GM10266 (cell line): ENCODE measurements around the gene ADAMTSL4.

ENCODE experiments used
- DNase-seq: peaks from one replicate; pipeline ENCODE4 v3.0.0; 2012; ENCODE audit errors: extremely low spot score
- TF ChIP-seq, protein P1 (sequence below): IDR thresholded peaks from 2 replicates; pipeline ENCODE4 v1.5.1; 2012; ENCODE audit warnings: mild to moderate bottlenecking, low read depth; ENCODE audit not compliant: control insufficient read depth, insufficient read depth; ENCODE audit errors: missing control alignments

ADAMTSL4 gene

DNA sequence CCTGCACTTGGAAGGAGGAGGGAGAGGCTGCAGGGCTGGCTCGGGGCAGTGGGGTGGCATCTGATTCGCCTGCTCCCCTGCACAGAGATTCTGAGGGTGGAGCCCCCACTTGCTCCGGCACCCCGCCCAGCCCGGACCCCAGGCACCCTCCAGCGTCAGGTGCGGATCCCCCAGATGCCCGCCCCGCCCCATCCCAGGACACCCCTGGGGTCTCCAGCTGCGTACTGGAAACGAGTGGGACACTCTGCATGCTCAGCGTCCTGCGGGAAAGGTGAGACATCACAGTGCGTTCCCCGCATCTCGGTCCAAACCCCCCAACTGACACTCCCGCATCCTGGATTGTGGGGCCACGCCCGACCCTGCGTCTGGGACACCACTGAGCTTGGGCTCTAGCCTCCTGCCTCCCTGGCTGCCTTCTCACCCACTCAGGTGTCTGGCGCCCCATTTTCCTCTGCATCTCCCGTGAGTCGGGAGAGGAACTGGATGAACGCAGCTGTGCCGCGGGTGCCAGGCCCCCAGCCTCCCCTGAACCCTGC lies 7.9 kb downstream of the ADAMTSL4 start:
- no peak for DNase-seq

DNA sequence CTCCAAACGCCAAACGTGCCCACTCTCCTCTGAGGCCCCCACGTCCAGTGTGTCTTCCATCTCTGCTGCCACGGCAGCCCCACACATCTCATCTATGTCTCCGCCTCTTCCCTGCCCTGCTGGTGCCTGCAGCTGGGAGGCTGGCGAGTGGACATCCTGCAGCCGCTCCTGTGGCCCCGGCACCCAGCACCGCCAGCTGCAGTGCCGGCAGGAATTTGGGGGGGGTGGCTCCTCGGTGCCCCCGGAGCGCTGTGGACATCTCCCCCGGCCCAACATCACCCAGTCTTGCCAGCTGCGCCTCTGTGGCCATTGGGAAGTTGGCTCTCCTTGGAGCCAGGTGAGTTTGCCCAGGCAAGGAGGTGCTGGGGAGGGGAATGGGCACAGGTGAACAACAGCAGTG lies 8.6 kb downstream of the ADAMTSL4 start:
- no peak for DNase-seq
- TF ChIP-seq, protein P1, sequence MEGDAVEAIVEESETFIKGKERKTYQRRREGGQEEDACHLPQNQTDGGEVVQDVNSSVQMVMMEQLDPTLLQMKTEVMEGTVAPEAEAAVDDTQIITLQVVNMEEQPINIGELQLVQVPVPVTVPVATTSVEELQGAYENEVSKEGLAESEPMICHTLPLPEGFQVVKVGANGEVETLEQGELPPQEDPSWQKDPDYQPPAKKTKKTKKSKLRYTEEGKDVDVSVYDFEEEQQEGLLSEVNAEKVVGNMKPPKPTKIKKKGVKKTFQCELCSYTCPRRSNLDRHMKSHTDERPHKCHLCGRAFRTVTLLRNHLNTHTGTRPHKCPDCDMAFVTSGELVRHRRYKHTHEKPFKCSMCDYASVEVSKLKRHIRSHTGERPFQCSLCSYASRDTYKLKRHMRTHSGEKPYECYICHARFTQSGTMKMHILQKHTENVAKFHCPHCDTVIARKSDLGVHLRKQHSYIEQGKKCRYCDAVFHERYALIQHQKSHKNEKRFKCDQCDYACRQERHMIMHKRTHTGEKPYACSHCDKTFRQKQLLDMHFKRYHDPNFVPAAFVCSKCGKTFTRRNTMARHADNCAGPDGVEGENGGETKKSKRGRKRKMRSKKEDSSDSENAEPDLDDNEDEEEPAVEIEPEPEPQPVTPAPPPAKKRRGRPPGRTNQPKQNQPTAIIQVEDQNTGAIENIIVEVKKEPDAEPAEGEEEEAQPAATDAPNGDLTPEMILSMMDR: no peak

More for the DNA sequence above, 7.9 kb downstream of the ADAMTSL4 start:
- TF ChIP-seq, protein P1: no peak

DNA sequence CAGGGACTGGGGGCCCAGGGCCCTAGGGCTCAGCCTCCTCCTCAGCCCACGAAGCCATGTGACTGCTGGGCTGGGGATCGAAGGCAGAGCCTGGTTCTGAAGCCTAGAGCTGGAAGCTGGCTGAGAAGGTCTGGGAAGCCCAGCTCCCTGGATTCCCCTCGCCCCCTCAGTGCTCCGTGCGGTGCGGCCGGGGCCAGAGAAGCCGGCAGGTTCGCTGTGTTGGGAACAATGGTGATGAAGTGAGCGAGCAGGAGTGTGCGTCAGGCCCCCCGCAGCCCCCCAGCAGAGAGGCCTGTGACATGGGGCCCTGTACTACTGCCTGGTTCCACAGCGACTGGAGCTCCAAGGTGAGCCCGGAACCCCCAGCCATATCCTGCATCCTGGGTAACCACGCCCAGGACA lies 9.1 kb downstream of the ADAMTSL4 start:
- DNase-seq: no peak
- TF ChIP-seq, protein P1: no peak

DNA sequence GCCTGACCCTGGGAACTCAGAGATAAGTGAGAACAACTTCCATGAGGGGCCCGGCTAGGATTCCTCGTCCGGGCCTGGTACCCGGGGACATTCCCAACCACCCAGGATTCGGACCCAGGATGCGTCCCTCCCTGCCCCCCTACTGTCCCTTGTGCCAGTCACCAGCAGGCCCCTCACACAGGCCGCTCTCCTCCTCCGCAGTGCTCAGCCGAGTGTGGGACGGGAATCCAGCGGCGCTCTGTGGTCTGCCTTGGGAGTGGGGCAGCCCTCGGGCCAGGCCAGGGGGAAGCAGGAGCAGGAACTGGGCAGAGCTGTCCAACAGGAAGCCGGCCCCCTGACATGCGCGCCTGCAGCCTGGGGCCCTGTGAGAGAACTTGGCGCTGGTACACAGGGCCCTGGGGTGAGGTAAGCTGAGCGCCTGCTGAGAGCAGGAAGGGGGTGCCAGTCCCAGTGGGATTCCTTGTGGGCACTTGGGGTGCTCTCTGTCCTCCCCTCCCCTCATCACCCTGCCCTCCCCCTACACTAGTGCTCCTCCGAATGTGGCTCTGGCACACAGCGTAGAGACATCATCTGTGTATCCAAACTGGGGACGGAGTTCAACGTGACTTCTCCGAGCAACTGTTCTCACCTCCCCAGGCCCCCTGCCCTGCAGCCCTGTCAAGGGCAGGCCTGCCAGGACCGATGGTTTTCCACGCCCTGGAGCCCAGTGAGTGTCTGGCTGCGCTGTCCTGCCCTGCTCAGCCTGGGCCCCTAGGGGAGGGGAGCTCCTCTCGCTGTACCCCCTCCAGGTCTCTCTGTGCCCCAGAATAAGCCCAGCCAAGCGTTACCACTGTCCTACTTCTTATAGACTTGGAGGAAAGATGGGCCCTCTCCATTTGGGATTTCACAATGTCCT lies 9.8 kb downstream of the ADAMTSL4 start:
- TF ChIP-seq, protein P1: no peak
- DNase-seq: no peak

DNA sequence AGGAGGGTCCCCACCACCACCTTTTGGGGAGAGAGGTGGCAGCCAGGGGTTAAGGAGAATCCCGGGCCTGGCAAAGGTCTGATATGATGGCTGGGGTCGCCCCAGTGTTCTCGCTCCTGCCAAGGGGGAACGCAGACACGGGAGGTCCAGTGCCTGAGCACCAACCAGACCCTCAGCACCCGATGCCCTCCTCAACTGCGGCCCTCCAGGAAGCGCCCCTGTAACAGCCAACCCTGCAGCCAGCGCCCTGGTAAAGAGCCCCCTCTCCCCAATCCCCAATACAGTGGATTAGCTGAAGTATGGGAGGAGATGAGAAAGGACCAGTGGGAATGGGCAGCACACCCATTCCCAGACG lies 10.4 kb downstream of the ADAMTSL4 start:
- TF ChIP-seq, protein P1: no peak
- DNase-seq: no peak

DNA sequence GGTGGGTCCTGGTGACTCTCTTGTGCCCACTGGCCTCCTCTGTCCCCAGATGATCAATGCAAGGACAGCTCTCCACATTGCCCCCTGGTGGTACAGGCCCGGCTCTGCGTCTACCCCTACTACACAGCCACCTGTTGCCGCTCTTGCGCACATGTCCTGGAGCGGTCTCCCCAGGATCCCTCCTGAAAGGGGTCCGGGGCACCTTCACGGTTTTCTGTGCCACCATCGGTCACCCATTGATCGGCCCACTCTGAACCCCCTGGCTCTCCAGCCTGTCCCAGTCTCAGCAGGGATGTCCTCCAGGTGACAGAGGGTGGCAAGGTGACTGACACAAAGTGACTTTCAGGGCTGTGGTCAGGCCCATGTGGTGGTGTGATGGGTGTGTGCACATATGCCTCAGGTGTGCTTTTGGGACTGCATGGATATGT lies 10.8 kb downstream of the ADAMTSL4 start:
- DNase-seq: peak; percentile 85
- TF ChIP-seq, protein P1: peak; percentile 90
